Trophoblast cell (in vitro differentiated cells and primary cell): ENCODE data around the gene BUB1.
"Not testable (repeated sequence)": the region's sequence is repeated elsewhere in the genome, so short reads cannot be mapped to it uniquely, and the experiment has no call there.

Source experiments
- DNase-seq, 2 donors: peaks; one replicate each; pipeline ENCODE4 v3.0.0-alpha.2; 2016
- H2AFZ ChIP-seq: 2 replicates; pipeline ENCODE4 v1.6.1; 2013; ENCODE audit warnings: low read length, moderate library complexity, mild to moderate bottlenecking; ENCODE audit not compliant: insufficient read depth, poor library complexity
- H2AK5ac ChIP-seq: 2 replicates; pipeline ENCODE4 v1.6.1; 2013; ENCODE audit warnings: mild to moderate bottlenecking, low read length
- H2BK120ac ChIP-seq: 2 replicates; pipeline ENCODE4 v1.6.1; 2013; ENCODE audit warnings: low read length, mild to moderate bottlenecking, moderate library complexity; ENCODE audit not compliant: insufficient read depth, poor library complexity
- H2BK12ac ChIP-seq: 2 replicates; pipeline ENCODE4 v1.6.1; 2013; ENCODE audit warnings: mild to moderate bottlenecking, low read length, moderate library complexity
- H2BK5ac ChIP-seq: 2 replicates; pipeline ENCODE4 v1.6.1; 2013; ENCODE audit warnings: low read length, low read depth, moderate library complexity, mild to moderate bottlenecking; ENCODE audit not compliant: poor library complexity
- H3K14ac ChIP-seq: 2 replicates; pipeline ENCODE4 v1.6.1; 2013; ENCODE audit warnings: mild to moderate bottlenecking, low read length
- H3K18ac ChIP-seq: 2 replicates; pipeline ENCODE4 v1.6.1; 2013; ENCODE audit warnings: mild to moderate bottlenecking, low read length
- H3K23ac ChIP-seq: 2 replicates; pipeline ENCODE4 v1.6.1; 2013; ENCODE audit warnings: low read length
- H3K27ac ChIP-seq: 2 replicates; pipeline ENCODE4 v1.5.1; 2013; ENCODE audit warnings: low read depth, mild to moderate bottlenecking, inconsistent platforms, low read length, moderate library complexity
- H3K27me3 ChIP-seq: 2 replicates; pipeline ENCODE4 v1.6.1; 2013; ENCODE audit warnings: inconsistent platforms, mild to moderate bottlenecking, low read length, moderate library complexity; ENCODE audit not compliant: insufficient read depth
- H3K36me3 ChIP-seq, 2 experiments: 1 replicate in 1 of 2; 2 replicates in 1 of 2; pipeline ENCODE4 v1.6.1; 2013; ENCODE audit warnings: low read length in 2 of 2, mild to moderate bottlenecking in 2 of 2, moderate library complexity in 1 of 2; ENCODE audit not compliant: insufficient read depth in 2 of 2, control insufficient read depth in 1 of 2
- H3K4ac ChIP-seq: 2 replicates; pipeline ENCODE4 v1.6.1; 2013; ENCODE audit warnings: low read depth, mild to moderate bottlenecking, low read length, moderate library complexity
- H3K4me1 ChIP-seq, 2 experiments: 1 replicate in 1 of 2; 2 replicates in 1 of 2; pipeline ENCODE4 v1.6.1; 2013; ENCODE audit warnings: low read length in 2 of 2, mild to moderate bottlenecking in 2 of 2, moderate library complexity in 1 of 2; ENCODE audit not compliant: insufficient read depth in 2 of 2, control insufficient read depth in 1 of 2
- H3K4me2 ChIP-seq: 2 replicates; pipeline ENCODE4 v1.6.1; 2013; ENCODE audit warnings: inconsistent platforms, mild to moderate bottlenecking, low read length, moderate library complexity
- H3K4me3 ChIP-seq: 2 replicates; pipeline ENCODE4 v1.5.1; 2013; ENCODE audit warnings: mild to moderate bottlenecking, low read depth, low read length, inconsistent platforms
- H3K79me1 ChIP-seq: one replicate; pipeline ENCODE4 v1.6.1; 2013; ENCODE audit warnings: low read length
- H3K79me2 ChIP-seq: 2 replicates; pipeline ENCODE4 v1.6.1; 2013; ENCODE audit warnings: low read length, mild to moderate bottlenecking; ENCODE audit not compliant: control insufficient read depth, insufficient read depth, poor library complexity
- H3K9ac ChIP-seq: 2 replicates; pipeline ENCODE4 v1.6.1; 2013; ENCODE audit warnings: mild to moderate bottlenecking, low read length
- H3K9me3 ChIP-seq: 2 replicates; pipeline ENCODE4 v1.6.1; 2013; ENCODE audit warnings: low read depth, mild to moderate bottlenecking, control low read depth, inconsistent platforms, low read length; ENCODE audit not compliant: insufficient read depth
- H4K12ac ChIP-seq: 2 replicates; pipeline ENCODE4 v1.6.1; 2013; ENCODE audit warnings: low read depth, mild to moderate bottlenecking, low read length, moderate library complexity
- H4K8ac ChIP-seq: 2 replicates; pipeline ENCODE4 v1.6.1; 2013; ENCODE audit warnings: low read depth, mild to moderate bottlenecking, low read length, moderate library complexity
- H4K91ac ChIP-seq: one replicate; pipeline ENCODE4 v1.6.1; 2013; ENCODE audit warnings: low read depth, mild to moderate bottlenecking, low read length, moderate library complexity
- WGBS: extraction: QIAGEN DNeasy Blood & Tissue Kit; methylation state at CpG from one replicate; pipeline ENCODE4 v1.1.7; 2013; ENCODE audit warnings: missing lambda C conversion rate; ENCODE audit not compliant: insufficient read length, insufficient coverage; ENCODE audit errors: extremely low coverage; 5-methylcytosine and 5-hydroxymethylcytosine counted together

The BUB1 gene

DNA sequence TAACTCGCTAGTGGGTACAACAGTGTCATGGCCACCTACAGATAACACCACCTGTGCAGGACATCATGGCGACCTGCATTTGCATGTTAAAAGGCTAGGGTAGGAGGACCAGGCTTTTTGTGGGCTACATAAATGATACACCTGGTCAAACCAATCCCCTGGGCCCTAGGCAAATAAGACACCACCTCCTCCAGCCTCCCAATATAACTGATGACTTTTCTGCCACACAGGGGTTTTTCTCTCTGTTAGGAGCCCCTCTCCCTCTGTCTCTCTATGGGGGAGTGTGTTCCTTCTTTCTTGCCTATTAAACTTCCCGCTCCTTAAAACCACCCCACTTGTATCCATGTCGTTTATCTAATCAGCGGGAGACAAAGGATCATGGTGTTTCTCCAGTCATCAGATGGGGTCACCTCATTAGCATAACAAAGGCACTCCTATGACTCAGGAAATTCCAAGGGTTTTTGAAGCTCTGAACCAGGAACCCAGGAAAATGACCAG lies 10.8 kb upstream of the BUB1 start:
- Histone ChIP-seq H4K91ac (no peak overlapping the region), H3K14ac (no peak overlapping the region), H3K4ac (no peak overlapping the region), H2AFZ (no peak overlapping the region), H2BK5ac (no peak overlapping the region), H4K12ac (no peak overlapping the region), H4K8ac (no peak overlapping the region), H3K4me1 (no peaks in the 10 kb centered on the region), H3K27me3 (no peaks in the 10 kb centered on the region), H3K9me3 (peaks cover 4% of the 10 kb centered on the region), H3K9ac (no peak overlapping the region), H2AK5ac (no peak overlapping the region), H3K18ac (no peak overlapping the region), H3K23ac (no peak overlapping the region), H3K4me2 (peak overlapping the region; percentile 30), H2BK120ac (no peak overlapping the region), H3K36me3 (no peaks in the 10 kb centered on the region), H3K4me3 (no peak overlapping the region), H2BK12ac (no peak overlapping the region), H3K27ac (no peak overlapping the region), H3K79me1 (no peaks in the 10 kb centered on the region), H3K79me2 (no peaks in the 10 kb centered on the region)
- WGBS = no CpG with 5 or more reads among the region's 5 CpGs
- DNase-seq = no peak

GRCh38 chr2:110687775-110688484 lies 10.1 kb upstream of the BUB1 start:
- H4K12ac ChIP-seq, H3K4me1 ChIP-seq, H3K9me3 ChIP-seq, H2BK12ac ChIP-seq, DNase-seq, H3K23ac ChIP-seq, H3K27me3 ChIP-seq, H3K79me1 ChIP-seq, H3K36me3 ChIP-seq, H3K27ac ChIP-seq, H3K14ac ChIP-seq, H3K9ac ChIP-seq, H3K18ac ChIP-seq, H3K4me2 ChIP-seq, H4K8ac ChIP-seq, H2AK5ac ChIP-seq, H2BK5ac ChIP-seq, H2AFZ ChIP-seq, H3K4ac ChIP-seq, H3K79me2 ChIP-seq, H3K4me3 ChIP-seq, H2BK120ac ChIP-seq, H4K91ac ChIP-seq: not testable (repeated sequence)
- no CpG with 5 or more reads among the region's 9 CpGs for WGBS

GRCh38 chr2:110682872-110683271 lies 5.0 kb upstream of the BUB1 start:
- H3K14ac ChIP-seq = no peak overlapping the region
- H3K27me3 ChIP-seq = peaks cover 2% of the 10 kb centered on the region
- no peak overlapping the region for H4K91ac ChIP-seq
- no peak overlapping the region for H2AK5ac ChIP-seq
- no peak overlapping the region for H2BK5ac ChIP-seq
- no peak overlapping the region for H3K23ac ChIP-seq
- no peak overlapping the region for H3K4me2 ChIP-seq
- no peak overlapping the region for H2BK12ac ChIP-seq
- H3K18ac ChIP-seq = no peak overlapping the region
- H3K36me3 ChIP-seq = no peaks in the 10 kb centered on the region
- H3K4me1 ChIP-seq = peaks cover 0 to 3% of the 10 kb centered on the region in 2 experiments
- no CpG with 5 or more reads among the region's 1 CpG for WGBS
- H3K79me1 ChIP-seq = no peaks in the 10 kb centered on the region
- no peak overlapping the region for H2AFZ ChIP-seq
- no peak overlapping the region for H4K8ac ChIP-seq
- H3K27ac ChIP-seq = no peak overlapping the region
- peaks cover 5% of the 10 kb centered on the region for H3K9me3 ChIP-seq
- H3K9ac ChIP-seq = no peak overlapping the region
- H2BK120ac ChIP-seq = no peak overlapping the region
- DNase-seq = no peak
- no peak overlapping the region for H3K4me3 ChIP-seq
- no peak overlapping the region for H4K12ac ChIP-seq
- no peak overlapping the region for H3K4ac ChIP-seq
- H3K79me2 ChIP-seq = no peaks in the 10 kb centered on the region

DNA sequence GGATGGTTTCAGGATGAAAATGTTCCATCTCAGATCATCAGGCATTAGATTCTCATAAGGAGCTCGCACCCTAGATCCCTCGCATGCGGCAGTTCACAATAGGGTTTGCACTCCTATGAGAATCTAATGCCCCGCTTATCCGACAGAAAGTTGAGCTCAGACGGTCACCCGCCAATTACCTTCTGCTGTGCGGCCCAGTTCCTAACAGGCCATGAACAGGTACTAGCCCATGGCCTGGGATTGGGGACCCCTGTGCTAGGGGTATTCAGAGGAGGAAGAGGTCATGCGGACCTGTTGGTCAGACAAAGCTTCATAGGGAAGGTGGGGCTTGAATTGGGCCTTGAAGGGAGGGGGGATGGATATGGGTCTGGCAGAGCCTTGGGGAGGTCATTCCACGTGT lies 4.4 kb upstream of the BUB1 start:
- Histone ChIP-seq H4K12ac (no peak overlapping the region), H3K4me3 (no peak overlapping the region), H3K9ac (no peak overlapping the region), H2BK5ac (no peak overlapping the region), H3K27me3 (peaks cover 2% of the 10 kb centered on the region), H3K4me2 (no peak overlapping the region), H3K9me3 (peaks cover 5% of the 10 kb centered on the region), H4K91ac (no peak overlapping the region), H3K79me2 (peaks cover 1% of the 10 kb centered on the region), H2BK120ac (no peak overlapping the region), H3K79me1 (peaks cover 3% of the 10 kb centered on the region), H2BK12ac (no peak overlapping the region), H2AFZ (no peak overlapping the region), H3K23ac (no peak overlapping the region), H3K36me3 (no peaks in the 10 kb centered on the region), H4K8ac (no peak overlapping the region), H3K18ac (no peak overlapping the region), H3K14ac (no peak overlapping the region), H3K27ac (no peak overlapping the region), H2AK5ac (no peak overlapping the region), H3K4ac (no peak overlapping the region), H3K4me1 (peaks cover 0 to 3% of the 10 kb centered on the region in 2 experiments)
- DNase-seq = no peak
- WGBS = no CpG with 5 or more reads among the region's 10 CpGs
